Transverse colon (tissue), 4 donors: Measurements from ENCODE around the gene DRG2. TPM values are rescaled to one million over a fixed set of nuclear protein-coding genes. Genes with fewer than 3 reads are reported as not detected.

Experiments used
- DNase-seq: peaks from one replicate; pipeline ENCODE4 v3.0.0-alpha.2; 2019
- H3K27ac ChIP-seq, 4 donors: fragments of 200-600 bp; sonication (generic); 2 replicates each; pipeline ENCODE4 v1.5.1; 2016 to 2018; ENCODE audit warnings: inconsistent platforms in 4 of 4
- H3K27me3 ChIP-seq: fragments of 200-600 bp; sonication (generic); 2 replicates; pipeline ENCODE4 v1.5.1; 2017; ENCODE audit warnings: inconsistent platforms
- H3K36me3 ChIP-seq, 4 donors: fragments of 200-600 bp; sonication (generic); 2 replicates each; pipeline ENCODE4 v1.5.1; 2017 to 2019; ENCODE audit warnings: inconsistent platforms in 4 of 4
- H3K4me1 ChIP-seq, 4 donors: fragments of 200-600 bp; sonication (generic); 2 replicates each; pipeline ENCODE4 v1.5.1; 2017 to 2020; ENCODE audit warnings: inconsistent platforms in 4 of 4
- H3K4me3 ChIP-seq, 4 donors: fragments of 200-600 bp; sonication (generic); 1 replicate in 1 of 4; 2 replicates in 3 of 4; pipeline versions ENCODE4 v1.5.1 to v1.6.1; 2017 to 2019; ENCODE audit warnings: inconsistent platforms in 4 of 4
- H3K9me3 ChIP-seq, 2 donors: fragments of 200-600 bp; sonication (generic); 2 replicates each; pipeline ENCODE4 v1.5.1; 2017 to 2019; ENCODE audit warnings: inconsistent platforms in 2 of 2
- CTCF ChIP-seq, 5 experiments: fragments of 200-600 bp in 3 of 5; fragments of 450-650 bp in 2 of 5; sonication (generic) in 3 of 5; IDR thresholded peaks; 1 replicate in 2 of 5; 2 replicates in 3 of 5; pipeline ENCODE4 v1.5.1; 2016 to 2017; ENCODE audit warnings: antibody characterized with exemption in 5 of 5, inconsistent platforms in 3 of 5, mild to moderate bottlenecking in 2 of 5, moderate library complexity in 1 of 5
- EP300 ChIP-seq: sonication (generic); formaldehyde crosslinking; IDR thresholded peaks from one replicate; pipeline ENCODE4 v1.6.1; 2017; ENCODE audit warnings: antibody characterized with exemption, low read depth
- POLR2A ChIP-seq: fragments of 450-650 bp; IDR thresholded peaks from one replicate; pipeline ENCODE4 v1.6.1; 2016; ENCODE audit warnings: antibody characterized with exemption, mild to moderate bottlenecking, moderate library complexity
- POLR2AphosphoS5 ChIP-seq, 3 donors: sonication (generic); formaldehyde crosslinking; IDR thresholded peaks; one replicate each; pipeline ENCODE4 v1.6.1; 2016; ENCODE audit warnings: antibody characterized with exemption in 3 of 3
- WGBS, 2 donors: methylation state at CpG; one replicate each; pipeline ENCODE4 v1.1.5; 2018; ENCODE audit warnings: low coverage in 1 of 2; 5-methylcytosine and 5-hydroxymethylcytosine counted together
- in situ Hi-C, 4 donors: fragments of 200-750 bp; cut with MboI; loops; one replicate each; pipeline versions ENCODE4 v1.15.0 to v1.15.1; 2017; ENCODE audit warnings: low sequenced_read_pairs in 3 of 4, low pct_ligation_motif_present in 1 of 4, low pct_unique_long_range_greater_than_20kb in 1 of 4
- intact Hi-C: fragments of 100-400 bp; cut with DNase I; formaldehyde crosslinking; loops from one replicate; pipeline ENCODE4 v1.15.1; 2023; ENCODE audit warnings: low total_unique reads
- total RNA-seq, 4 donors: library from RNA; depleted of rRNA; stranded (reverse); fragments of >200 nt; gene quantifications; one replicate each; pipeline ENCODE4 v1.1.0, GENCODE V29; 2016

DRG2 gene
- total RNA-seq, result 10 to 100 TPM; 27.9 to 90.6 (median 33.3) TPM

- TF ChIP-seq EP300 (no peak), POLR2A (peak; percentile 41), POLR2AphosphoS5 (IDR thresholded peaks at IDR 0.05) (peak; percentile 60 to 79 (median 67)), CTCF (IDR thresholded peaks at IDR 0.05) (peak in 2 of 5 experiments; percentile 12)
- DNase-seq, result peak; percentile 94
- in situ Hi-C loops (no loop called here), intact Hi-C loops (no loop called here)
- Histone ChIP-seq H3K27me3 (no peaks in the 10 kb centered on the region), H3K36me3 (no peaks in the 10 kb centered on the region), H3K4me3 (peak within 1 kb of the TSS; percentile 55 to 89 (median 70)), H3K27ac (peak within 1 kb of the TSS; percentile 69 to 84 (median 82)), H3K9me3 (no peaks in the 10 kb centered on the region), H3K4me1 (peaks cover 0 to 18% (median 16%) of the 10 kb centered on the region in 4 donors)
- 0 to 3% methylated on average over 10 to 35 of the region's 52 CpGs for WGBS, 2 donors
Observed at GRCh38 chr17:18087610-18088491, at the start of gene DRG2. Gene DRG2, plus strand, starts transcription at chr17:18087948. Its CDS starts 76 bp downstream, at chr17:18088024.

- Histone ChIP-seq H3K4me1 (peaks cover 20 to 41% (median 28%) of the 10 kb centered on the region in 4 donors), H3K27ac (peak overlapping the region; percentile 83 to 92 (median 90)), H3K27me3 (no peaks in the 10 kb centered on the region), H3K4me3 (peak overlapping the region; percentile 68 to 94 (median 80)), H3K36me3 (no peaks in the 10 kb centered on the region), H3K9me3 (no peaks in the 10 kb centered on the region)
- in situ Hi-C loops, result loop anchor here (5.0 to 25.0 kb wide), 6 partner anchors 143 to 361 kb away; partner anchors contain the start of gene RAI1 (in 2 of the 4)
- intact Hi-C loops, result loop anchor here (5.0 kb wide), 1 partner anchor 171 kb away; no protein-coding TSS in a partner anchor
- WGBS, 2 donors, result 0 to 3% methylated on average over 4 to 13 of the region's 13 CpGs
- TF ChIP-seq POLR2A, result no peak
- no peak for TF ChIP-seq POLR2AphosphoS5 (IDR thresholded peaks at IDR 0.05)
- TF ChIP-seq CTCF (IDR thresholded peaks at IDR 0.05), result no peak
- TF ChIP-seq EP300, result no peak
- DNase-seq, result no peak
Observed at GRCh38 chr17:18038149-18038850, 49.4 kb upstream of the DRG2 start.

- intact Hi-C loops, result loop anchor here (5.0 kb wide), 1 partner anchor 172 kb away; no protein-coding TSS in a partner anchor
- in situ Hi-C loops, result loop anchor here (5.0 to 25.0 kb wide), 6 partner anchors 144 to 362 kb away; partner anchors contain the start of gene RAI1 (in 2 of the 4)
- Histone ChIP-seq H3K27ac (peak within 1 kb of the TSS; percentile 83 to 92 (median 90)), H3K4me1 (peaks cover 20 to 35% (median 28%) of the 10 kb centered on the region in 4 donors), H3K4me3 (peak within 1 kb of the TSS; percentile 68 to 94 (median 83)), H3K27me3 (no peaks in the 10 kb centered on the region), H3K9me3 (no peaks in the 10 kb centered on the region), H3K36me3 (no peaks in the 10 kb centered on the region)
- peak; percentile 71 to 81 (median 78) for TF ChIP-seq POLR2AphosphoS5 (IDR thresholded peaks at IDR 0.05)
- peak in 1 of 5 experiments; percentile 27 for TF ChIP-seq CTCF (IDR thresholded peaks at IDR 0.05)
- peak; percentile 54 for TF ChIP-seq POLR2A
- TF ChIP-seq EP300, result no peak
- WGBS, 2 donors, result 1% methylated on average over 27 of the region's 67 CpGs; no CpG with 5 or more reads in 1 of the 2 donors
- DNase-seq, result peak; percentile 100
Observed at GRCh38 chr17:18038861-18039534, 48.8 kb upstream of the DRG2 start, which contains the start of the genes ATPAF2 and GID4. Gene ATPAF2, minus strand, starts transcription at chr17:18039168. Its CDS starts 155 bp downstream, at chr17:18039013. Gene GID4, plus strand, starts transcription at chr17:18039408. Its CDS starts 57 bp downstream, at chr17:18039465.
